ENCODE measurements around the gene TSPYL4.
A peak's percentile ranks its signal among the peaks of the same experiment; 100 is the strongest.

TSPYL4 gene

DNA sequence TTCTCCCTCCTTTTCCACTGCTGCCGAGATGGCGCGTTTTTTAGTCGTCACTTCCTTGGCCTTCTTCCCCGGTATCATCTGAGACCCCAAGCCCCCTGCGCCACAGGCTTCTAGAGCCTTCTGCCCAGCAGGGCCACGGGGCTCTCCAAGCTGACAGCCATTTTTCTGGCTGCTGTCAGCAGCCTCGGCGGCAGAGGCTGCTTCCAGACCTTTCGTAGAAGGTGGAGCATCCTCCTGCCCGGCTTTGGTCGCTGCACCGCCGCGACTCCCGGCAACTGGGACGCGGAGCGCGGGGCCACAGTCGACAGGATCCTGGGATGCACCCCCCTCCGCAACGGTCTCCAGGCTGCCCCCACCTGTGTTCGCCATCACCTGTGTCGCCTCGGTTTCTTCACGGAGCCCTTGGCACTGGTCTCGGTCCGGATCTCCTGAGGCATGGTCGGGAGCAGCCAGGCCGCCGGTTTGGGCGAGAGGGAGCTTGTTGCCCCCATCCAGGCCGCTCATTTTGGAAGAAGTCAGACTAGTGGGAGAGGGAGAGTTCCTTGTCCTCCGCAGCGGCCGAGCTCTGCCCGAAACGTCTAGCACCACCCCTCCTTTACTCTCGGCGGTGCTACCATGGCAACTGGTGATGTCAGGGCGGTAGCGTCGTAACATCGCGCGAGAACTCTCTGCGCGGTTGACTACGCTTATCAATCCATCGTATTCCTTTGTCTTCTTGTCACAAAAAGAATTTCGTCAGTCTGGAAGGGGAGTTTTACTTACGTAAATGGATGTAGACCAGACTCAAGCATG is at the start of gene TSPYL4:
TSS of gene TSPYL4 (minus strand) at position 571 of the 792 bp plus-strand sequence. CDS start at position 504, 67 bp downstream.
- Histone ChIP-seq H3K4me3 (peak within 1 kb of the TSS; percentile 85), H3K27ac (peak within 1 kb of the TSS; percentile 83), H3K36me3 (ENCODE audit: insufficient read depth, low read length) (peaks cover 8% of the 10 kb centered on the region; the same call in 1 of the 2 replicates), H3K9ac (ENCODE audit: insufficient read length) (peak within 1 kb of the TSS; percentile 97), H3K9me3 (ENCODE audit: low read depth, low read length) (no peaks in the 10 kb centered on the region)
- DNase-seq (ENCODE audit: low read depth, low spot score): peak; percentile 92
- peak; percentile 94 for TF ChIP-seq POLR2AphosphoS5 (IDR thresholded peaks at IDR 0.05; ENCODE audit: borderline replicate concordance, low read depth, low read length)
- TF ChIP-seq EZH2 (IDR thresholded peaks at IDR 0.05): no peak
- TF ChIP-seq FOXP2 (optimal IDR thresholded peaks at IDR 0.05; ENCODE audit: control extremely low read depth, extremely low read length, insufficient read depth): no peak

DNA sequence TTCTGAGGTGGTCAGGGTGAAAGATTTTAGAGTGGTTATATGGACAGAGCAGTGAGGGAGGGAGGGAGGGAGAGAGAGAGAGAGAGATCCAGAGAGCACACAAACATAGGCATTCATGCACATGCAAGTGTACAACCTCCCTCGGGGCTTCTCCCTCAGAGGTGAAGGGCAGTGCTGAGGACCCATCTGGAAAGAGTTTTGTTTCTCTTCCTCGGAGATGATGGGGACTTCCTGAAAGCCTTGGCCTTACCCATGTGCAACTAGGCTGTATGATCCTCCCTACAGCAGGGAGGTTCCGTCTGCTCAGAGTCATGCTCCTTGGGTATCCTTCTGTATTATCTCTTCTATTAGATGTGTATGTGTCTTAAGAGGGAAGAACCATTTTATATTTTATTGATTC is 47.2 kb upstream of the TSPYL4 start:
- no peak overlapping the region for H3K4me3 ChIP-seq
- no peak overlapping the region for H3K27ac ChIP-seq
- H3K9me3 ChIP-seq (ENCODE audit: low read depth, low read length): no peaks in the 10 kb centered on the region
- DNase-seq (ENCODE audit: low read depth, low spot score): no peak
- TF ChIP-seq POLR2AphosphoS5 (IDR thresholded peaks at IDR 0.05; ENCODE audit: borderline replicate concordance, low read depth, low read length) (no peak), FOXP2 (optimal IDR thresholded peaks at IDR 0.05; ENCODE audit: control extremely low read depth, extremely low read length, insufficient read depth) (no peak), EZH2 (IDR thresholded peaks at IDR 0.05) (no peak)
- no peaks in the 10 kb centered on the region for H3K36me3 ChIP-seq (ENCODE audit: insufficient read depth, low read length)
- H3K9ac ChIP-seq (ENCODE audit: insufficient read length): no peak overlapping the region

DNA sequence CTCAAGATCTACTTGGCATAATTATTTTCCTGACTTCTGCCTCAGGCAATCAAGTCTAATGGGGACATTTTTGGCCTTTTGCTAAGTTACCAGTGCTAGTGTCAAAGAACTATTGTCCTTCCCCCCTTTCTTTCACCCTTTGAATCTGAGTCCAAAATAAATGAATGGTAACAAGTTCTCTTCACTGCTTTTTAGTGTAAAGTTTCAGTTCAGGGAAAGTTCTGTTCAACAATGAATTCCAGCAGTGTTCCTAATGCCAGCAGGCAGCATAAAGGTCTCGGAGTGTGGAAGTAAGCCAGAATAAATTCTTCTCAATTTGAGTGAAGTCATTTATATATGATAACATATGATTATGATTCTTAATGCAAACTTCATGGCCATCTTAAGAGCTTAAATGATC is 46.7 kb upstream of the TSPYL4 start:
- Histone ChIP-seq H3K4me3 (no peak overlapping the region), H3K9me3 (ENCODE audit: low read depth, low read length) (no peaks in the 10 kb centered on the region), H3K9ac (ENCODE audit: insufficient read length) (no peak overlapping the region), H3K27ac (no peak overlapping the region), H3K36me3 (ENCODE audit: insufficient read depth, low read length) (no peaks in the 10 kb centered on the region)
- no peak for DNase-seq (ENCODE audit: low read depth, low spot score)
- TF ChIP-seq EZH2 (IDR thresholded peaks at IDR 0.05) (no peak), POLR2AphosphoS5 (IDR thresholded peaks at IDR 0.05; ENCODE audit: borderline replicate concordance, low read depth, low read length) (no peak), FOXP2 (optimal IDR thresholded peaks at IDR 0.05; ENCODE audit: control extremely low read depth, extremely low read length, insufficient read depth) (no peak)

DNA sequence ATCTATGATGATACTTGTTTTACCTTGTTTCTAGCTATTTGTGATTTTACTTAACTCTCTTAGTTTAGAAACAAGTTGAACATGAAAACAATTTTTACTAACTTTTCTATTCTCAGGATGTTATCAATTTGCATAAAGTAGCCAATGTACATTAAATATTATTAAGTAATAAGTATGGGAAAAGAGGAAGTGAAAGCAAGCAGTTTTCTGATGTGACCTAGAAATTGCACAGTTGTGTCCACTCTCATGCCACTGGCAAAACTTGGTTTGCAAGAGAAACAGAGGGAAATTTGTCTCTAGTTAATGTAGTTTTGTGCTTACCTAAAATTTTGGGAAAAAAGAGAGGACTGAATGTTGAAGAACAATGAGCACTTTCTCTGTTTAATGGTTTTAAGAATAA is 45.1 kb upstream of the TSPYL4 start:
- no peak for DNase-seq (ENCODE audit: low read depth, low spot score)
- no peak for TF ChIP-seq EZH2 (IDR thresholded peaks at IDR 0.05)
- TF ChIP-seq POLR2AphosphoS5 (IDR thresholded peaks at IDR 0.05; ENCODE audit: borderline replicate concordance, low read depth, low read length): no peak
- no peak for TF ChIP-seq FOXP2 (optimal IDR thresholded peaks at IDR 0.05; ENCODE audit: control extremely low read depth, extremely low read length, insufficient read depth)
- no peaks in the 10 kb centered on the region for H3K36me3 ChIP-seq (ENCODE audit: insufficient read depth, low read length)
- H3K9me3 ChIP-seq (ENCODE audit: low read depth, low read length): no peaks in the 10 kb centered on the region
- no peak overlapping the region for H3K27ac ChIP-seq
- H3K9ac ChIP-seq (ENCODE audit: insufficient read length): no peak overlapping the region
- H3K4me3 ChIP-seq: no peak overlapping the region

DNA sequence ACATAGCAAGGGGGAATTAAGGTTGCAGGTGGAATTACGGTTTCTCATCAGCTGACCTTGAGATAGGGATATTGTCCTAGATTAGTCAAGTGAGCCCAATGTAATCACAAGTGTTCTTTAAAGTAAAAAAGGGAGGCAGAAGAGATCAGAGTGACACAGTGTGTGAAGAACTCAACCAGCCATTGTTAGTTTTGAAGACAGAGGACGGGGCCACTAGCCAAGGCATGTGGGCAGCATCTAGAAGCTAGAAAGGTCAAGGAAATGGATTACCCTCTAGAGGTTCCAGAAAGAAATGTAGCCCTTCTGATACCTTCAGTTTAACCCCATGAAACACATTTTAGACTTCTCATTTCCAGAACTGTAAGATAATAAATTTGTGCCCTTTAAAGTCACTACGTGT is 44.4 kb upstream of the TSPYL4 start:
- TF ChIP-seq EZH2 (IDR thresholded peaks at IDR 0.05): no peak
- no peak for TF ChIP-seq POLR2AphosphoS5 (IDR thresholded peaks at IDR 0.05; ENCODE audit: borderline replicate concordance, low read depth, low read length)
- TF ChIP-seq FOXP2 (optimal IDR thresholded peaks at IDR 0.05; ENCODE audit: control extremely low read depth, extremely low read length, insufficient read depth): no peak
- Histone ChIP-seq H3K9ac (ENCODE audit: insufficient read length) (no peak overlapping the region), H3K36me3 (ENCODE audit: insufficient read depth, low read length) (no peaks in the 10 kb centered on the region)

DNA sequence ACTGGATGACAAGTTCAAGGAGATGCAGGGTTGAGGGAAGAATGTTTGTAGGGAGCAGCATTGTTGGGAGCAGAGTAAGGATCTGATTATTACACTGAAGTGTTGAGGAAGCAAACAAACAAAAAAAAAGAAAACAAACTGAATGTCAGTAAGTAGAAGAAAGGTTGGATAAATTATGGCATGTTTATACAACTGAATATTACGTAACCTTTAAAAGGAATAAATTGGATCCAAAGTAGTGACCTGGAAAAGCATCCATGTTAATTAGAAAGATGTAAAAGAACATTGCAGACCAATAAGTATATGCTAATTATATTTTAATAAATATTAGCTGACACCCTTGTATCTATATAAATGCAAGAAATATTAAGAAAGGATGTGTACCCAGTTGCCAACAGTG is 38.7 kb upstream of the TSPYL4 start:
- DNase-seq (ENCODE audit: low read depth, low spot score): no peak
- no peak overlapping the region for H3K9ac ChIP-seq (ENCODE audit: insufficient read length)
- no peaks in the 10 kb centered on the region for H3K9me3 ChIP-seq (ENCODE audit: low read depth, low read length)
- no peak overlapping the region for H3K27ac ChIP-seq
- TF ChIP-seq POLR2AphosphoS5 (IDR thresholded peaks at IDR 0.05; ENCODE audit: borderline replicate concordance, low read depth, low read length) (no peak), EZH2 (IDR thresholded peaks at IDR 0.05) (no peak), FOXP2 (optimal IDR thresholded peaks at IDR 0.05; ENCODE audit: control extremely low read depth, extremely low read length, insufficient read depth) (no peak)
- no peaks in the 10 kb centered on the region for H3K36me3 ChIP-seq (ENCODE audit: insufficient read depth, low read length)
- H3K4me3 ChIP-seq: no peak overlapping the region

More for the DNA sequence above, 44.4 kb upstream of the TSPYL4 start:
- Histone ChIP-seq H3K9me3 (ENCODE audit: low read depth, low read length) (no peaks in the 10 kb centered on the region), H3K27ac (no peak overlapping the region), H3K4me3 (no peak overlapping the region)
- DNase-seq (ENCODE audit: low read depth, low spot score): no peak

DNA sequence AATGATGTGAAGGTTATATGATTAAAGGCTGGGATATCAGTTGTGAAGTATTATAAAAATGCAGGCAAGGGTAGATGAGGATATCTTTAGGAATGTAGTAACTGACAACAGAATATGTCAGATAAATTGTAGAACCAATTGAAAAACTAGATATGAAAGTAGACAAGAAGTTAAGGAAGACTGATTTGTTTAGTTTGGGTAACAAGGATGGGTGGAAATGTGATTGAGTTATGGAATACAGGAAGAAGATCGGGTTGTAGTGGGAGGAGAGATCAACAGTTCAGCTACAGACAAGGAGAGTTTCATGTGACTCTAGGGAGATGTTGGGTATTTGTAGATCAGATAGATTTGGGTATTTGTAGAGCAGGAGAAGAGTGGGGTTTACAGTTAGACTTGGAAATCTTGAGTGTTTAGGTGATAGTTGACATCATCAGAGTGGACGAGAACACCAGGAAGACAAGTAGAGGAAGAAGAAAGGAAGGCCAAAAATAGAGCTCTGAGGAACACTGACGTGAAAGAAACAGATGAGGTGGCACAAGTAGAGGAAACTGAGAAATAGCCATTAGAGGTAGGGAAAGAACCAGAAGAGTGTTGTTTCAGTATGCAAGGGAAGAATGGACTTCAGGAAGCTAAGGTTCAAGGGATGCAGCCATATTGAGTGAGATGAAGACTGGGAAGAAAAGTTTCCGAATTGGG is 38.0 kb upstream of the TSPYL4 start:
- no peak for DNase-seq (ENCODE audit: low read depth, low spot score)
- no peak overlapping the region for H3K9ac ChIP-seq (ENCODE audit: insufficient read length)
- no peak overlapping the region for H3K4me3 ChIP-seq
- no peaks in the 10 kb centered on the region for H3K9me3 ChIP-seq (ENCODE audit: low read depth, low read length)
- H3K27ac ChIP-seq: no peak overlapping the region
- TF ChIP-seq POLR2AphosphoS5 (IDR thresholded peaks at IDR 0.05; ENCODE audit: borderline replicate concordance, low read depth, low read length): no peak
- TF ChIP-seq FOXP2 (optimal IDR thresholded peaks at IDR 0.05; ENCODE audit: control extremely low read depth, extremely low read length, insufficient read depth): no peak
- no peak for TF ChIP-seq EZH2 (IDR thresholded peaks at IDR 0.05)
- no peaks in the 10 kb centered on the region for H3K36me3 ChIP-seq (ENCODE audit: insufficient read depth, low read length)

DNA sequence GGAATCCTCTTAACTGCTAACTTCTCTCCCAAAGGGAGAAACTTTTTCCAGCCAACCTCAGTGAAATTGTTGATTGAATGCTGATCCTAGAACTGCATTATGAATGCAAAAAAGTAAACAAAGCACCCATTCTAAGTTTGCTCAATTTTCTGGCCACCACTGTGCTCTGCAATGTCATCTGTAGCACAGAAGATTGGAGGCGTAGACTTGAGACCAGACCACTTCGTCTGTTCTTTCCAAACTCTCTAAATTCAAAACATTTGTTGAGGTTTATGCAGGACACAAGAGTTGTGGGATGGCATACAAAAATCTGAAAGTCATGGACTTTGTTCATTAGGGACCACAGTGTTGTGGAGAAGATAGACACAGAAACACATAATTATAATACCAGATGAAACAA is 36.9 kb upstream of the TSPYL4 start:
- Histone ChIP-seq H3K4me3 (no peak overlapping the region), H3K9ac (ENCODE audit: insufficient read length) (no peak overlapping the region), H3K36me3 (ENCODE audit: insufficient read depth, low read length) (no peaks in the 10 kb centered on the region), H3K27ac (no peak overlapping the region), H3K9me3 (ENCODE audit: low read depth, low read length) (no peaks in the 10 kb centered on the region)
- DNase-seq (ENCODE audit: low read depth, low spot score): no peak
- TF ChIP-seq POLR2AphosphoS5 (IDR thresholded peaks at IDR 0.05; ENCODE audit: borderline replicate concordance, low read depth, low read length): no peak
